ENCODE results near the gene HCRTR1.

Gene HCRTR1

GRCh38 chr1:31587720-31588423 lies 29.6 kb upstream of the HCRTR1 start:
- TF ChIP-seq ZFX (IDR thresholded peaks at IDR 0.05) = no peak
- peak; percentile 72 for TF ChIP-seq CTCF (conservative IDR thresholded peaks at IDR 0.05)
- H3K27ac ChIP-seq = no peak overlapping the region

DNA sequence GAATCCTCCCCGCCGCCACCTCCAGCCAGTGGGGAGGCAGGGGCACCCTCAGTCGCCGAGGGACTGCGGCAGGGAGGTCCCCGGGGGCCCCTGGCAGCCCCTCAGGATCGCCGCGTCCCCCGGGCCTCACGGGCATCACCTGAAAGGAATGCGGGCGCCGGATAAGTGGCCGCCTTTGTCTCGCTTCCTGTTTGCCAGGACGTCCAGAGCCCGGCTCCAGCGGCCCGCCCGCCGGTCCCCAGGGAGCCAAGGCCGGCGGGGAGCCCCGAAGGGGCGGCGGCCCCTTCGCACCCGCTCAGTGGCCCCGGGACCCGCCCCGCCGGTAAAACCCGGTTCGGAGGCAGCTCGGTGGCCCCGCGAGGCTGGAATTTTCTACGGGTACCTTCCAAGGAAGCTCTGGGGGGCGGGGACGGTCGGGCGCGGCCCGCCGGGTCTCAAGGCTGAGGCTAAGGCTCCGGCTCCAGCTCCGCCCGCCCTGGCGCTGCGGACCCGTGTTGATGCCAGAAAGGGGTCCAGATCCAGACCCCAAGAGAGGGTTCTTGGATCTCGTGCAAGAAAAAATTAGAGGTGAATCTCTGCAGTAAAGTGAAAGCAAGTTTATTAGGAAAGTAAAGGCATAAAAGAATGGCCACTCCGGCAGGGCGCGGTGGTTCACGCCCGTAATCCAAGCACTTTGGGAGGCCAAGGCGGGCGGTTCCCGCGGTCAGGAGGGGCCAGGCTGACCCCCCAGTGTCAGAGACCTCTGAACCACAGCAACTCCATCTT lies 28.6 kb upstream of the HCRTR1 start:
- TF ChIP-seq ZFX (IDR thresholded peaks at IDR 0.05) (no peak), CTCF (conservative IDR thresholded peaks at IDR 0.05) (no peak)
- no peak overlapping the region for H3K27ac ChIP-seq

- TF ChIP-seq ZFX (IDR thresholded peaks at IDR 0.05) = no peak
- no peak for TF ChIP-seq CTCF (conservative IDR thresholded peaks at IDR 0.05)
- H3K27ac ChIP-seq = no peak overlapping the region
These were observed 25.9 kb upstream of the HCRTR1 start for GRCh38 chr1:31591425-31592093.

DNA sequence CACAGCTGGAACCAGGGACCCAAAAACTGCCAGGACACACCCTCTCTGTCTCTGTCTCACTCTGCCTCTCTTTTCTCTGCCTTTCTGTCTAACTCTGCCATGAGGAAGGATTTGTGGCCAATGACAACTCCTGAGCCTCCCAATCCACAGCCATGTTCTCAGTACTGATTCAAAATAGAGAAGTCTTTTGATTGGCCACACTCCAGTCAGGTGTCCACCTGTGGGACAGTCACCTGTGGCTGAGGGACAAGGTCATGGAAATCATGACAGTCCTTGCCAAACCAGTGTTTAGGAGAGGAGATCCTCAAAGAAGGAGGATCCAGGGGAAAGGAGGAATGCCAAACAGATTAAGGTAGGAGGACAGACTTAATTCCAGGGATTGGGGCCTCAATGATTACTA lies 25.4 kb upstream of the HCRTR1 start:
- H3K27ac ChIP-seq = no peak overlapping the region
- no peak for TF ChIP-seq ZFX (IDR thresholded peaks at IDR 0.05)
- no peak for TF ChIP-seq CTCF (conservative IDR thresholded peaks at IDR 0.05)

GRCh38 chr1:31593136-31593665 lies 24.3 kb upstream of the HCRTR1 start:
- H3K27ac ChIP-seq = no peak overlapping the region
- TF ChIP-seq CTCF (conservative IDR thresholded peaks at IDR 0.05) (no peak), ZFX (IDR thresholded peaks at IDR 0.05) (no peak)

DNA sequence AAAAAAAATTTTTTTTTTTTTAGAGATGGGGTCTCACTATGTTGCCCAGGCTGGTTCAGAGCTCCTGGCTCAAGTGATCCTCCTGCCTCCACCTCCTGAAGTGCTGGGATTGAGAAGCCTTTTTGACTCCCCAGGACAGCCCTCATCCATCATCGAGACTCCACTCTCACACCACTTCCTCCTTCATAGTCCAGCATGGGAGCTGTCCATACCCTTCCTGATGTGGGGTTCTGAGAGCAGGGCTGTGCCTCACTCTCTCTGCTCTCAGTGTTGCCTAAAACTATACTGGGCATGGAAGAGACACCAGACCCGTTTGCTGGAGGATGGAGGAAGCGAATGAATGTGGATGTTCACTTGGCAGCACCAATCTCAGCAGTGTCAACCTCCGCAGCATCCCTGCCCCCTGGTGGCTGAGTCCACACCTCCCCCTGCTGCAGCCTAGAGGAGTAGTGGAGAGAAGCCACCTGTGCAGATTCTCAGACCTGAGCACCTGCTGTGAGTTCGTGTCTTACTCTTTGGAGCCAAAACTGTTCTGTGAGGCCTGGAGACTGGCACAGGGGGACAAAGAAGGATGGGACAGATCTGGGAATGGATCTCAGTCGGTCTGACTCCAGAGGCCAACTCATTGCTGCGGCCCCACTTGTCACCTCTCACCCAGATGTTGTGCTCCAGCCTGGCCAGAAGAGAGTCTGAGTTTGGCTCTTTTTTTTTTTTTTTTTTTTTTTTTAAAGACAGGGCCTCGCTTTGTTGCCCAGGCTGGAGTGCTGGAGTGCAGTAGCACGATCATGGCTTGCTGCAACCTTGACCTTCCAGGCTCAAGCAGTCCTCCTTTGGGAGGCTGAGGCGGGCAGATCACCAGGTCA lies 23.5 kb upstream of the HCRTR1 start:
- TF ChIP-seq CTCF (conservative IDR thresholded peaks at IDR 0.05) = peak; percentile 95
- no peak for TF ChIP-seq ZFX (IDR thresholded peaks at IDR 0.05)
- H3K27ac ChIP-seq = no peak overlapping the region
